HEK293T (cell line): ENCODE results near the gene RXRB.
"Not testable (repeated sequence)": the region's sequence is repeated elsewhere in the genome, so short reads cannot be mapped to it uniquely, and the experiment has no call there.

Experiments
- ARNT ChIP-seq: fragments of 450-650 bp; IDR thresholded peaks from 2 replicates; pipeline ENCODE4 v1.6.1; 2017; ENCODE audit warnings: mild to moderate bottlenecking
- BHLHE40 ChIP-seq: fragments of 450-650 bp; IDR thresholded peaks from 2 replicates; pipeline ENCODE4 v1.6.1; 2016; ENCODE audit warnings: mild to moderate bottlenecking, moderate library complexity, borderline replicate concordance
- FOXA1 ChIP-seq: fragments of 450-650 bp; IDR thresholded peaks from 2 replicates; pipeline ENCODE4 v1.6.1; 2016; ENCODE audit warnings: mild to moderate bottlenecking
- FOXK2 ChIP-seq: fragments of 450-650 bp; IDR thresholded peaks from 2 replicates; pipeline ENCODE4 v1.6.1; 2016; ENCODE audit warnings: mild to moderate bottlenecking
- FOXM1 ChIP-seq: fragments of 450-650 bp; IDR thresholded peaks from 2 replicates; pipeline ENCODE4 v1.6.1; 2017; ENCODE audit warnings: mild to moderate bottlenecking, borderline replicate concordance
- HDGF ChIP-seq: fragments of 450-650 bp; IDR thresholded peaks from 2 replicates; pipeline ENCODE4 v1.6.1; 2017; ENCODE audit warnings: antibody characterized with exemption, borderline replicate concordance
- L3MBTL2 ChIP-seq: fragments of 450-650 bp; conservative IDR thresholded peaks from 2 replicates; pipeline ENCODE4 v1.6.1; 2016; ENCODE audit warnings: mild to moderate bottlenecking
- LEF1 ChIP-seq: fragments of 450-650 bp; IDR thresholded peaks from 2 replicates; pipeline ENCODE4 v1.6.1; 2017; ENCODE audit warnings: mild to moderate bottlenecking, borderline replicate concordance
- NFRKB ChIP-seq: fragments of 450-650 bp; IDR thresholded peaks from 2 replicates; pipeline ENCODE4 v1.6.1; 2016; ENCODE audit warnings: mild to moderate bottlenecking, moderate library complexity
- SP1 ChIP-seq: fragments of 450-650 bp; IDR thresholded peaks from 2 replicates; pipeline ENCODE4 v1.6.1; 2017
- SUZ12 ChIP-seq: fragments of 450-650 bp; IDR thresholded peaks from 2 replicates; pipeline ENCODE4 v1.6.1; 2016; ENCODE audit warnings: mild to moderate bottlenecking
- TARDBP ChIP-seq: fragments of 450-650 bp; IDR thresholded peaks from 2 replicates; pipeline ENCODE4 v1.6.1; 2016
- TF ChIP-seq, protein P1 (sequence below): fragments of 450-650 bp; IDR thresholded peaks from 2 replicates; pipeline ENCODE4 v1.6.1; 2016

- not testable (repeated sequence) for TF ChIP-seq BHLHE40, FOXK2, SUZ12, TARDBP, FOXA1, ARNT, SP1, L3MBTL2, FOXM1, NFRKB, LEF1, HDGF
- TF ChIP-seq, protein P1, sequence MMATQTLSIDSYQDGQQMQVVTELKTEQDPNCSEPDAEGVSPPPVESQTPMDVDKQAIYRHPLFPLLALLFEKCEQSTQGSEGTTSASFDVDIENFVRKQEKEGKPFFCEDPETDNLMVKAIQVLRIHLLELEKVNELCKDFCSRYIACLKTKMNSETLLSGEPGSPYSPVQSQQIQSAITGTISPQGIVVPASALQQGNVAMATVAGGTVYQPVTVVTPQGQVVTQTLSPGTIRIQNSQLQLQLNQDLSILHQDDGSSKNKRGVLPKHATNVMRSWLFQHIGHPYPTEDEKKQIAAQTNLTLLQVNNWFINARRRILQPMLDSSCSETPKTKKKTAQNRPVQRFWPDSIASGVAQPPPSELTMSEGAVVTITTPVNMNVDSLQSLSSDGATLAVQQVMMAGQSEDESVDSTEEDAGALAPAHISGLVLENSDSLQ: not testable (repeated sequence)
Measured at GRCh38 chr6:33150560-33150959, 49.9 kb downstream of the RXRB start.
